K562 (cell line): ENCODE measurements around the gene ZNF37A. TPM values are rescaled to one million over a fixed set of nuclear protein-coding genes. Genes with fewer than 3 reads are reported as not detected.

Experiments used
- ATAC-seq: fragments of 200-7000 bp; cut with Tn5 transposase; 3 replicates; pipeline ENCODE4 v1.9.1; 2020; ENCODE audit warnings: moderate library complexity
- BruUV-seq: library from RNA; stranded (reverse); fragments of 400-500 nt; replicated peaks from 2 replicates; lab custom pipeline; 2021; lab: Mats Ljungman, UMichigan
- CTCF ChIA-PET: fragments of 300-600 bp; formaldehyde crosslinking; extraction: SDS; loops from one replicate; lab custom pipeline; 2021; ENCODE audit warnings: low intra/inter-chr PET ratio; lab: Yijun Ruan, JAX
- POLR2A ChIA-PET: fragments of 300-600, 350-650 bp; sonication (Branson Sonifier 250); formaldehyde crosslinking; extraction: SDS; loops from one replicate; lab custom pipeline; 2021; ENCODE audit warnings: antibody characterized with exemption, inconsistent platforms; lab: Yijun Ruan, JAX
- DNase-seq, 4 experiments: peaks; one replicate each; pipeline versions ENCODE4 v3.0.0 to v3.0.0-alpha.2; 2011 to 2018; ENCODE audit warnings: low spot score in 3 of 4, mixed read lengths in 3 of 4; ENCODE audit errors: extremely low read depth in 1 of 4
- FAIRE-seq: peaks from 2 replicates; lab custom pipeline; 2011; peaks lifted over from hg19 to GRCh38; lab: Jason Lieb, UNC
- H2AFZ ChIP-seq: 2 replicates; pipeline ENCODE4 v1.6.0; 2011; ENCODE audit warnings: low read depth, low read length, control low read depth, inconsistent platforms
- H3K27ac ChIP-seq: fragments of 200-600 bp; 3 replicates; pipeline ENCODE4 v1.8.0; 2011; ENCODE audit warnings: low read depth, mild to moderate bottlenecking, control low read depth, inconsistent platforms, low read length, moderate library complexity, mixed read lengths; ENCODE audit errors: extremely low read depth
- H3K27me3 ChIP-seq, 2 experiments: fragments of 300-600 bp in 1 of 2; 2 replicates in 1 of 2; 3 replicates in 1 of 2; pipeline versions ENCODE4 v1.6.0 to v1.8.0; 2011; ENCODE audit warnings: inconsistent platforms in 2 of 2, low read length in 2 of 2, mild to moderate bottlenecking in 1 of 2, mixed read lengths in 1 of 2, moderate library complexity in 1 of 2; ENCODE audit not compliant: control insufficient read depth in 2 of 2, insufficient read depth in 2 of 2
- H3K36me3 ChIP-seq: fragments of 300-600 bp; 3 replicates; pipeline ENCODE4 v1.8.0; 2011; ENCODE audit warnings: mild to moderate bottlenecking, low read length, inconsistent platforms; ENCODE audit not compliant: control insufficient read depth, insufficient read depth
- H3K4me1 ChIP-seq, 2 experiments: fragments of 200-600 bp in 1 of 2; replicated peaks in 1 of 2; 2 replicates in 1 of 2; 3 replicates in 1 of 2; pipeline versions ENCODE4 v1.5.1 to v1.8.0; 2011; ENCODE audit warnings: inconsistent platforms in 2 of 2, low read length in 2 of 2, mild to moderate bottlenecking in 1 of 2, mixed read lengths in 1 of 2, moderate library complexity in 1 of 2; ENCODE audit not compliant: control insufficient read depth in 2 of 2, insufficient read depth in 2 of 2
- H3K4me2 ChIP-seq: 2 replicates; pipeline ENCODE4 v1.6.1; 2011; ENCODE audit warnings: low read length, control low read depth, inconsistent platforms, mixed read lengths; ENCODE audit not compliant: insufficient read depth
- H3K4me3 ChIP-seq: fragments of 200-600 bp; sonication (generic), shearing (Covaris generic); 2 replicates; pipeline ENCODE4 v1.5.1; 2016; ENCODE audit warnings: control low read depth, inconsistent platforms
- H3K79me2 ChIP-seq: fragments of 200-600 bp; 3 replicates; pipeline ENCODE4 v1.8.0; 2011; ENCODE audit warnings: low read length, inconsistent platforms; ENCODE audit not compliant: control insufficient read depth, insufficient read depth
- H3K9ac ChIP-seq, 2 experiments: 2 replicates each; pipeline versions ENCODE4 v1.6.0 to v1.6.1; 2011; ENCODE audit warnings: low read depth in 2 of 2, low read length in 2 of 2, control low read depth in 1 of 2, inconsistent platforms in 1 of 2, mild to moderate bottlenecking in 1 of 2, mixed read lengths in 1 of 2; ENCODE audit not compliant: insufficient read depth in 1 of 2
- H3K9me1 ChIP-seq: one replicate; pipeline ENCODE4 v1.6.0; 2011; ENCODE audit warnings: inconsistent platforms, mild to moderate bottlenecking, low read length, moderate library complexity; ENCODE audit not compliant: control insufficient read depth, insufficient read depth
- H3K9me3 ChIP-seq: replicated peaks from 2 replicates; pipeline ENCODE4 v1.5.1; 2011; ENCODE audit warnings: low read depth, low read length, inconsistent platforms; ENCODE audit not compliant: control insufficient read depth, insufficient read depth
- H4K20me1 ChIP-seq: replicated peaks from 2 replicates; pipeline ENCODE4 v1.6.1; 2011; ENCODE audit warnings: low read length, inconsistent platforms, mixed read lengths; ENCODE audit not compliant: control insufficient read depth, insufficient read depth
- CBX3 ChIP-seq, 2 experiments: IDR thresholded peaks; 1 replicate in 1 of 2; 2 replicates in 1 of 2; pipeline ENCODE4 v1.6.1; 2012; ENCODE audit warnings: inconsistent platforms in 2 of 2, low read length in 2 of 2, borderline replicate concordance in 1 of 2, control low read depth in 1 of 2
- CEBPB ChIP-seq: fragments of 450-650 bp; IDR thresholded peaks from 2 replicates; pipeline ENCODE4 v1.6.1; 2016; ENCODE audit warnings: missing genetic modification characterization, missing compliant biosample characterization
- ETV1 ChIP-seq: fragments of 450-650 bp; conservative IDR thresholded peaks from 2 replicates; pipeline ENCODE4 v1.6.1; 2016; ENCODE audit warnings: missing genetic modification characterization, control low read depth, low read depth, missing compliant biosample characterization
- HEY1 ChIP-seq: fragments of 250-450 bp; sonication (Bioruptor Pico); IDR thresholded peaks from 2 replicates; pipeline ENCODE4 v1.5.0; 2020; ENCODE audit warnings: mild to moderate bottlenecking, moderate library complexity, borderline replicate concordance
- KAT7 ChIP-seq: sonication (generic); formaldehyde crosslinking; IDR thresholded peaks from 2 replicates; pipeline ENCODE4 v1.8.0; 2022; ENCODE audit warnings: missing genetic modification reagents, mild to moderate bottlenecking, borderline replicate concordance
- NR3C1 ChIP-seq: sonication (generic); formaldehyde crosslinking; IDR thresholded peaks from 2 replicates; pipeline ENCODE4 v1.8.1; 2022; ENCODE audit warnings: missing genetic modification reagents
- POLR2B ChIP-seq: fragments of 450-650 bp; IDR thresholded peaks from 2 replicates; pipeline ENCODE4 v1.6.1; 2018; ENCODE audit warnings: low read depth; ENCODE audit not compliant: partially characterized antibody
- SAFB2 ChIP-seq: fragments of 200-400 bp; formaldehyde crosslinking; IDR thresholded peaks from 2 replicates; pipeline ENCODE4 v1.6.1; 2018; ENCODE audit warnings: borderline replicate concordance, low read length, low read depth, moderate library complexity; ENCODE audit not compliant: severe bottlenecking
- SIN3A ChIP-seq, 2 experiments: fragments of 150-350 bp in 1 of 2; IDR thresholded peaks; 2 replicates each; pipeline ENCODE4 v1.6.1; 2011 to 2016; ENCODE audit warnings: borderline replicate concordance in 2 of 2, low read depth in 2 of 2, low read length in 2 of 2, mild to moderate bottlenecking in 2 of 2, moderate library complexity in 2 of 2; ENCODE audit not compliant: control insufficient read depth in 1 of 2
- SMARCA5 ChIP-seq: fragments of 450-650 bp; IDR thresholded peaks from 2 replicates; pipeline ENCODE4 v1.6.1; 2016
- SMARCE1 ChIP-seq: fragments of 450-650 bp; IDR thresholded peaks from 2 replicates; pipeline ENCODE4 v1.7.1; 2016; ENCODE audit warnings: mild to moderate bottlenecking
- SRSF7 ChIP-seq: fragments of 200-400 bp; formaldehyde crosslinking; optimal IDR thresholded peaks from 2 replicates; pipeline ENCODE3; 2017; ENCODE audit warnings: mild to moderate bottlenecking, low read depth, low read length
- TAF15 ChIP-seq: fragments of 200-400 bp; formaldehyde crosslinking; IDR thresholded peaks from 2 replicates; pipeline ENCODE4 v1.6.1; 2017; ENCODE audit warnings: mild to moderate bottlenecking, low read depth, low read length, moderate library complexity
- TGIF2 ChIP-seq: sonication (generic); formaldehyde crosslinking; IDR thresholded peaks from 2 replicates; pipeline ENCODE4 v1.8.1; 2022; ENCODE audit warnings: mild to moderate bottlenecking, missing genetic modification reagents, moderate library complexity
- TRIM24 ChIP-seq, 2 experiments: fragments of 450-650 bp; IDR thresholded peaks; 2 replicates each; pipeline ENCODE4 v1.6.1; 2016
- ZNF253 ChIP-seq: fragments of 250-450 bp; sonication (Bioruptor Pico); conservative IDR thresholded peaks from 2 replicates; pipeline ENCODE4 v1.6.1; 2021; ENCODE audit warnings: mild to moderate bottlenecking
- WGBS: fragments of 100-300 bp; shearing (Covaris generic); methylation state at CpG from one replicate; pipeline ENCODE4 v1.1.6; 2016; ENCODE audit warnings: low coverage, mixed read lengths; ENCODE audit not compliant: insufficient coverage; ENCODE audit errors: missing lambda C conversion rate; 5-methylcytosine and 5-hydroxymethylcytosine counted together
- in situ Hi-C: fragments of 300-500 bp; cut with MboI; formaldehyde crosslinking; loops from 4 replicates; pipeline ENCODE4 v1.15.0; 2018; ENCODE audit warnings: inconsistent platforms, mixed read lengths
- intact Hi-C: fragments of 100-400 bp; cut with micrococcal nuclease; formaldehyde crosslinking; loops from 2 replicates; pipeline ENCODE4 v1.14.2; 2022
- polyA plus RNA-seq, 8 experiments: library from polyadenylated mRNA; depleted of rRNA in 4 of 8; stranded (reverse) in 5 of 8; unstranded in 3 of 8; fragments of >200 nt; fragmentation: Nextera tagmentation in 2 of 8; fragmentation: Illumina TruSeq in 1 of 8; extraction: Ambion mirVana in 2 of 8; extraction: Trizol in 1 of 8; gene quantifications; 2 replicates each; pipeline versions ENCODE4 v1.2.1 to v1.2.3, GENCODE V29; 2011 to 2014; ENCODE audit warnings: inconsistent platforms in 1 of 8, missing spikeins in 1 of 8
- total RNA-seq, 7 experiments: library from RNA; depleted of rRNA in 6 of 7; stranded (reverse); fragments of >200 nt in 6 of 7; fragmentation: Illumina TruSeq in 2 of 7; extraction: Trizol in 2 of 7; gene quantifications; 2 replicates each; pipeline versions ENCODE4 v1.2.1 to v1.2.3, GENCODE V29; 2011 to 2021; ENCODE audit warnings: low replicate concordance in 1 of 7
- TF ChIP-seq, protein P1 (sequence below): fragments of 250-450 bp; sonication (Bioruptor Pico); IDR thresholded peaks from 2 replicates; pipeline ENCODE4 v1.8.0; 2022; ENCODE audit warnings: inconsistent platforms

Gene ZNF37A
- total and polyA plus RNA-seq, 9 of the 15 experiments (the other 6 are each of a cell fraction or from before 2014, with no cell fraction given) = 4.1 to 21.6 (median 16.4) TPM

DNA sequence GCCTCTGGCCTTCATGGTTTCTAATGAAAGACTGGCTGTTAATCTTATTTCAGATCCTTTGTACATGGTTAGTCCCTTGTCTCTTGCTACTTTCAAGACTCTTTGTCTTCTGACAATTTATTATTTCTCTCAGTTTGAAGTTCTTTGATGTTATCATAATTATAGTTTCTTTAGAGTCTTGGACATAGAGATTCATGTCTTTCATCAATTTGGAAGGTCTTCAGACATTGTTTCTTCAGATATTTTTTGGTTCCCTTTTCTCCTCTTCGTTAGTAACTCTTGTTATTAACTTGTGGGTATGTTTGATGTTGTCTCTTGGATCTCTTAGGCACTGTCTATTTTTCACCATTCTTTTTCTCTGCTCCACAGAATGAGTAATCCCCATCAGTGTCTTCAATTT, 8.7 kb downstream of the ZNF37A start:
- WGBS = 79% methylated on average over 1 of the region's 1 CpG
- H3K4me1 ChIP-seq = no peaks in the 10 kb centered on the region
- H3K9me1 ChIP-seq = no peaks in the 10 kb centered on the region
- no peak overlapping the region for H3K9ac ChIP-seq
- H3K36me3 ChIP-seq = peaks cover 50% of the 10 kb centered on the region; the same call in 2 of the 3 replicates
- no peaks in the 10 kb centered on the region; the same call in 2 of the 3 replicates for H3K79me2 ChIP-seq
- TF ChIP-seq CBX3 (IDR thresholded peaks at IDR 0.05; ENCODE audit: borderline replicate concordance in 1 of 2, low read length in 2 of 2) (0 out of 3 replicates have a peak, but pooled peaks of 1 of the 2 experiments have one; percentile 21), SRSF7 (no peak), HEY1 (CRISPR knock-in tag) (no peak), SMARCA5 (no peak), SIN3A (IDR thresholded peaks at IDR 0.05; ENCODE audit: borderline replicate concordance in 2 of 2, control insufficient read depth in 1 of 2, low read depth in 2 of 2, low read length in 2 of 2) (no peak), ZNF253 (CRISPR knock-in tag) (no peak)
- DNase-seq (no peak), ATAC-seq (no peak), FAIRE-seq (no peak)
- POLR2A ChIA-PET = no interaction called here
- H3K4me3 ChIP-seq = no peak overlapping the region
- H3K27ac ChIP-seq = no peak overlapping the region
- H3K27me3 ChIP-seq = no peaks in the 10 kb centered on the region
- BruUV-seq = no TSS peak
- H3K4me2 ChIP-seq = no peak overlapping the region
- H4K20me1 ChIP-seq = no peaks in the 10 kb centered on the region
- in situ Hi-C loops = no loop called here
- intact Hi-C loops = no loop called here
- no peak overlapping the region for H2AFZ ChIP-seq
- CTCF ChIA-PET = no interaction called here
- H3K9me3 ChIP-seq = peaks cover 10% of the 10 kb centered on the region

- 87% methylated on average over 3 of the region's 3 CpGs for WGBS
- POLR2A ChIA-PET = no interaction called here
- Histone ChIP-seq H3K4me1 (no peaks in the 10 kb centered on the region), H3K4me3 (no peak overlapping the region), H3K9me1 (no peaks in the 10 kb centered on the region), H3K27me3 (no peaks in the 10 kb centered on the region), H3K4me2 (no peak overlapping the region), H2AFZ (no peak overlapping the region), H3K27ac (no peak overlapping the region), H3K36me3 (peaks cover 43% of the 10 kb centered on the region; the same call in 2 of the 3 replicates), H4K20me1 (no peaks in the 10 kb centered on the region), H3K79me2 (no peaks in the 10 kb centered on the region; the same call in 2 of the 3 replicates), H3K9ac (no peak overlapping the region), H3K9me3 (peaks cover 10% of the 10 kb centered on the region)
- no TSS peak for BruUV-seq
- in situ Hi-C loops (no loop called here), intact Hi-C loops (no loop called here)
- CTCF ChIA-PET = no interaction called here
- DNase-seq = no peak
- no peak for ATAC-seq
- no peak for FAIRE-seq
- TF ChIP-seq TGIF2 (CRISPR knock-in tag) (no peak), POLR2B (no peak), SMARCE1 (no peak), NR3C1 (CRISPR knock-in tag) (no peak), SAFB2 (no peak), TRIM24 (IDR thresholded peaks at IDR 0.05) (no peak), TAF15 (no peak), CEBPB (tag) (no peak), KAT7 (no peak), ETV1 (no peak)
- TF ChIP-seq, protein P1, sequence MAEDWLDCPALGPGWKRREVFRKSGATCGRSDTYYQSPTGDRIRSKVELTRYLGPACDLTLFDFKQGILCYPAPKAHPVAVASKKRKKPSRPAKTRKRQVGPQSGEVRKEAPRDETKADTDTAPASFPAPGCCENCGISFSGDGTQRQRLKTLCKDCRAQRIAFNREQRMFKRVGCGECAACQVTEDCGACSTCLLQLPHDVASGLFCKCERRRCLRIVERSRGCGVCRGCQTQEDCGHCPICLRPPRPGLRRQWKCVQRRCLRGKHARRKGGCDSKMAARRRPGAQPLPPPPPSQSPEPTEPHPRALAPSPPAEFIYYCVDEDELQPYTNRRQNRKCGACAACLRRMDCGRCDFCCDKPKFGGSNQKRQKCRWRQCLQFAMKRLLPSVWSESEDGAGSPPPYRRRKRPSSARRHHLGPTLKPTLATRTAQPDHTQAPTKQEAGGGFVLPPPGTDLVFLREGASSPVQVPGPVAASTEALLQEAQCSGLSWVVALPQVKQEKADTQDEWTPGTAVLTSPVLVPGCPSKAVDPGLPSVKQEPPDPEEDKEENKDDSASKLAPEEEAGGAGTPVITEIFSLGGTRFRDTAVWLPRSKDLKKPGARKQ (CRISPR knock-in tag) = no peak
Observed at GRCh38 chr10:38103756-38104155, 9.6 kb downstream of the ZNF37A start.
